Measurements from ENCODE around the gene THADA.

- TF ChIP-seq CTCF (IDR thresholded peaks at IDR 0.05) (no peak), POLR2A (IDR thresholded peaks at IDR 0.05) (no peak)
These were observed 250.0 kb downstream of the THADA start for GRCh38 chr2:43345872-43346271.

Measured in thyroid gland (tissue), 4 donors.